HK-2 (cell line): ENCODE measurements around the gene IKZF3.
"Not testable (repeated sequence)": the region's sequence is repeated elsewhere in the genome, so short reads cannot be mapped to it uniquely, and the experiment has no call there.

Source experiments
- DNase-seq: peaks from one replicate; pipeline ENCODE4 v3.0.0-alpha.2; 2018; ENCODE audit not compliant: unreplicated experiment

The IKZF3 gene

GRCh38 chr17:39716879-39717536 lies 147.1 kb downstream of the IKZF3 start:
- no peak for DNase-seq

GRCh38 chr17:39716073-39716818 lies 147.9 kb downstream of the IKZF3 start:
- DNase-seq: no peak

- DNase-seq: no peak
Measured at GRCh38 chr17:39715375-39716072, 148.6 kb downstream of the IKZF3 start.

- DNase-seq: no peak
Measured at GRCh38 chr17:39714234-39714633, 149.9 kb downstream of the IKZF3 start.

GRCh38 chr17:39711851-39712250 lies 152.3 kb downstream of the IKZF3 start:
- no peak for DNase-seq

GRCh38 chr17:39711071-39711470 lies 153.0 kb downstream of the IKZF3 start:
- not testable (repeated sequence) for DNase-seq

- DNase-seq: no peak
Measured at GRCh38 chr17:39709998-39710964, 153.8 kb downstream of the IKZF3 start.

GRCh38 chr17:39709319-39709997 lies 154.7 kb downstream of the IKZF3 start:
- no peak for DNase-seq
